Measurements from ENCODE around the gene PAX3. TPM values are rescaled to one million over a fixed set of nuclear protein-coding genes. Genes with fewer than 3 reads are reported as not detected.

Gene PAX3
- total RNA-seq, 2 donors from 2014 or later: not detected

GRCh38 chr2:222213049-222213448 is 85.7 kb downstream of the PAX3 start:
- Histone ChIP-seq H3K27me3 (no peaks in the 10 kb centered on the region), H3K4me1 (no peaks in the 10 kb centered on the region), H3K27ac (no peak overlapping the region), H3K36me3 (replicated peaks in 1 of 2; ENCODE audit: insufficient read depth in 1 of 2, low read depth in 2 of 2) (no peaks in the 10 kb centered on the region), H3K4me3 (no peak overlapping the region), H3K9me3 (no peaks in the 10 kb centered on the region)
- 39 to 42% methylated on average over 4 to 5 of the region's 5 CpGs for WGBS, 2 donors
- TF ChIP-seq CTCF (IDR thresholded peaks at IDR 0.05): no peak
- TF ChIP-seq POLR2A (IDR thresholded peaks at IDR 0.05): no peak
- ATAC-seq (no peak), DNase-seq (no peak)
- intact Hi-C loops (cut with DNase I): no loop called here

- no peaks in the 10 kb centered on the region for H3K4me1 ChIP-seq
- ATAC-seq: no peak
- TF ChIP-seq POLR2A (IDR thresholded peaks at IDR 0.05) (no peak), CTCF (IDR thresholded peaks at IDR 0.05) (no peak)
- WGBS, 2 donors: 51 to 55% methylated on average over 4 of the region's 4 CpGs
- intact Hi-C loops (cut with DNase I): no loop called here
- H3K27ac ChIP-seq: no peak overlapping the region
- H3K27me3 ChIP-seq: no peaks in the 10 kb centered on the region
- H3K4me3 ChIP-seq: no peak overlapping the region
- no peaks in the 10 kb centered on the region for H3K9me3 ChIP-seq
- no peak for DNase-seq
- H3K36me3 ChIP-seq (replicated peaks in 1 of 2; ENCODE audit: insufficient read depth in 1 of 2, low read depth in 2 of 2): no peaks in the 10 kb centered on the region
Observed at GRCh38 chr2:222212571-222212970, 86.2 kb downstream of the PAX3 start.

- WGBS, 2 donors: 58 to 66% methylated on average over 4 of the region's 4 CpGs
- DNase-seq (no peak), ATAC-seq (no peak)
- no peaks in the 10 kb centered on the region for H3K4me1 ChIP-seq
- no peaks in the 10 kb centered on the region for H3K9me3 ChIP-seq
- H3K36me3 ChIP-seq (replicated peaks in 1 of 2; ENCODE audit: insufficient read depth in 1 of 2, low read depth in 2 of 2): no peaks in the 10 kb centered on the region
- H3K4me3 ChIP-seq: no peak overlapping the region
- intact Hi-C loops (cut with DNase I): no loop called here
- no peak overlapping the region for H3K27ac ChIP-seq
- no peaks in the 10 kb centered on the region for H3K27me3 ChIP-seq
- no peak for TF ChIP-seq POLR2A (IDR thresholded peaks at IDR 0.05)
- TF ChIP-seq CTCF (IDR thresholded peaks at IDR 0.05): no peak
Observed at GRCh38 chr2:222208010-222208690, 90.6 kb downstream of the PAX3 start.

- H3K27ac ChIP-seq: no peak overlapping the region
- no peak overlapping the region for H3K4me3 ChIP-seq
- H3K4me1 ChIP-seq: no peaks in the 10 kb centered on the region
- 28 to 32% methylated on average over 1 of the region's 1 CpG for WGBS, 2 donors
- no peaks in the 10 kb centered on the region for H3K9me3 ChIP-seq
- intact Hi-C loops (cut with DNase I): no loop called here
- ATAC-seq (no peak), DNase-seq (no peak)
- TF ChIP-seq POLR2A (IDR thresholded peaks at IDR 0.05) (no peak), CTCF (IDR thresholded peaks at IDR 0.05) (no peak)
- no peaks in the 10 kb centered on the region for H3K27me3 ChIP-seq
- H3K36me3 ChIP-seq (replicated peaks in 1 of 2; ENCODE audit: insufficient read depth in 1 of 2, low read depth in 2 of 2): no peaks in the 10 kb centered on the region
Observed at GRCh38 chr2:222205136-222205535, 93.7 kb downstream of the PAX3 start.

GRCh38 chr2:222203041-222203440 is 95.8 kb downstream of the PAX3 start:
- no peak for TF ChIP-seq CTCF (IDR thresholded peaks at IDR 0.05)
- no peak for TF ChIP-seq POLR2A (IDR thresholded peaks at IDR 0.05)
- intact Hi-C loops (cut with DNase I): no loop called here
- Histone ChIP-seq H3K4me3 (no peak overlapping the region), H3K9me3 (no peaks in the 10 kb centered on the region), H3K27ac (no peak overlapping the region), H3K36me3 (replicated peaks in 1 of 2; ENCODE audit: insufficient read depth in 1 of 2, low read depth in 2 of 2) (no peaks in the 10 kb centered on the region), H3K27me3 (no peaks in the 10 kb centered on the region), H3K4me1 (no peaks in the 10 kb centered on the region)
- WGBS, 2 donors: 16 to 31% methylated on average over 4 of the region's 4 CpGs
- no peak for ATAC-seq
- DNase-seq: no peak

Measured in body of pancreas (tissue), 4 donors.